Mesendoderm (in vitro differentiated cells): ENCODE measurements around the gene CALN1.

Source experiments
- DNase-seq: peaks from one replicate; pipeline ENCODE4 v3.0.0; 2013
- H2AK5ac ChIP-seq: 2 replicates; pipeline ENCODE4 v1.6.1; 2013; ENCODE audit warnings: low read length, inconsistent platforms
- H2BK120ac ChIP-seq: 2 replicates; pipeline ENCODE4 v1.6.1; 2013; ENCODE audit warnings: low read depth, mild to moderate bottlenecking, low read length, moderate library complexity, mixed read lengths
- H2BK15ac ChIP-seq: replicated peaks from 2 replicates; pipeline ENCODE4 v1.6.1; 2013; ENCODE audit warnings: low read depth, mild to moderate bottlenecking, moderate library complexity
- H2BK5ac ChIP-seq: 2 replicates; pipeline ENCODE4 v1.6.1; 2013; ENCODE audit warnings: low read length, inconsistent platforms
- H3K18ac ChIP-seq: 2 replicates; pipeline ENCODE4 v1.6.1; 2013; ENCODE audit warnings: mild to moderate bottlenecking, low read length, mixed read lengths
- H3K23ac ChIP-seq: one replicate; pipeline ENCODE4 v1.6.1; 2013; ENCODE audit warnings: low read length
- H3K27ac ChIP-seq: 2 replicates; pipeline ENCODE4 v1.5.1; 2013; ENCODE audit warnings: low read depth, mild to moderate bottlenecking, inconsistent platforms, low read length, moderate library complexity
- H3K27me3 ChIP-seq: 2 replicates; pipeline ENCODE4 v1.6.1; 2013; ENCODE audit warnings: low read length, control low read depth, mild to moderate bottlenecking, inconsistent platforms; ENCODE audit not compliant: insufficient read depth, poor library complexity
- H3K36me3 ChIP-seq: 2 replicates; pipeline ENCODE4 v1.6.1; 2013; ENCODE audit warnings: low read length, inconsistent platforms; ENCODE audit not compliant: control insufficient read depth, insufficient read depth
- H3K4ac ChIP-seq: one replicate; pipeline ENCODE4 v1.6.1; 2013; ENCODE audit warnings: low read depth, mild to moderate bottlenecking, low read length, moderate library complexity
- H3K4me1 ChIP-seq: 2 replicates; pipeline ENCODE4 v1.6.1; 2013; ENCODE audit warnings: low read depth, low read length, inconsistent platforms; ENCODE audit not compliant: control insufficient read depth
- H3K4me2 ChIP-seq: 2 replicates; pipeline ENCODE4 v1.6.1; 2013; ENCODE audit warnings: low read length
- H3K4me3 ChIP-seq: 2 replicates; pipeline ENCODE4 v1.5.1; 2013; ENCODE audit warnings: mild to moderate bottlenecking, low read length
- H3K56ac ChIP-seq: one replicate; pipeline ENCODE4 v1.6.1; 2013; ENCODE audit warnings: low read length
- H3K79me1 ChIP-seq: 2 replicates; pipeline ENCODE4 v1.6.1; 2013; ENCODE audit warnings: low read length, inconsistent platforms
- H3K79me2 ChIP-seq: 2 replicates; pipeline ENCODE4 v1.6.1; 2013; ENCODE audit warnings: mild to moderate bottlenecking, low read length; ENCODE audit not compliant: control insufficient read depth, insufficient read depth
- H3K9ac ChIP-seq: 2 replicates; pipeline ENCODE4 v1.6.1; 2013; ENCODE audit warnings: low read length, inconsistent platforms
- H4K5ac ChIP-seq: one replicate; pipeline ENCODE4 v1.6.1; 2013; ENCODE audit warnings: low read length
- H4K8ac ChIP-seq: one replicate; pipeline ENCODE4 v1.6.1; 2013; ENCODE audit warnings: low read depth, mild to moderate bottlenecking, control low read depth, low read length, moderate library complexity
- WGBS: extraction: QIAGEN DNeasy Blood & Tissue Kit; methylation state at CpG from one replicate; pipeline ENCODE4 v1.1.7; 2013; ENCODE audit warnings: low lambda C conversion rate, missing lambda C conversion rate; ENCODE audit not compliant: insufficient coverage; ENCODE audit errors: extremely low coverage; 5-methylcytosine and 5-hydroxymethylcytosine counted together

CALN1 gene

DNA sequence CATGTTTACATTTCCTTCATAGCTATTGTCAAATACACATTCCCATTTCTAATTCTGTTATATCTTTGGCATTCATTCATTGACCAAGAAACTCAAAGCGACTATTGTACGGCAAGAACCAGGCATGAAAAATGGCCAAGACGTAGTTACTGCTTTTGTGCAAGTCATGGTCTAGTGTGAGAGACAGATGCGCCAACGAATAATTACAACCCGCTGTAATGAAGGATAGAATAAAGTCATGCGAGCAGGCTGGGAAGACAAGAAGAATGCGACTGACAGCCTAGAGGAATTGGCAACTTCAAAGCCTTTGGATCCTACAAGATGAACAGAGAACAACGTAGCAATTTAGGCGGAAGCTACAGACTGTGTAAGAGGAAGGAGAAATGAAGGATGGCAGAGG is 221.2 kb downstream of the CALN1 start:
- no peaks in the 10 kb centered on the region for H3K36me3 ChIP-seq
- no peak overlapping the region for H4K5ac ChIP-seq
- H3K4me2 ChIP-seq = no peak overlapping the region
- H3K4me1 ChIP-seq = no peaks in the 10 kb centered on the region
- H3K27me3 ChIP-seq = no peaks in the 10 kb centered on the region
- no peak overlapping the region for H3K23ac ChIP-seq
- no peak overlapping the region for H3K27ac ChIP-seq
- no peak overlapping the region for H3K18ac ChIP-seq
- no peak overlapping the region for H3K56ac ChIP-seq
- no peak overlapping the region for H3K4me3 ChIP-seq
- H2BK120ac ChIP-seq = no peak overlapping the region
- no peak overlapping the region for H3K9ac ChIP-seq
- no peak overlapping the region for H4K8ac ChIP-seq
- no peak overlapping the region for H3K4ac ChIP-seq
- no peak overlapping the region for H2BK5ac ChIP-seq
- WGBS = no CpG with 5 or more reads among the region's 10 CpGs
- DNase-seq = no peak
- no peak overlapping the region for H2BK15ac ChIP-seq
- H3K79me2 ChIP-seq = no peaks in the 10 kb centered on the region
- H2AK5ac ChIP-seq = no peak overlapping the region
- H3K79me1 ChIP-seq = no peaks in the 10 kb centered on the region

GRCh38 chr7:72190146-72190545 is 222.0 kb downstream of the CALN1 start:
- no peak overlapping the region for H3K23ac ChIP-seq
- H3K56ac ChIP-seq = no peak overlapping the region
- H2BK120ac ChIP-seq = no peak overlapping the region
- no peak overlapping the region for H2BK5ac ChIP-seq
- H3K27ac ChIP-seq = no peak overlapping the region
- WGBS = no CpG with 5 or more reads among the region's 8 CpGs
- H2AK5ac ChIP-seq = no peak overlapping the region
- H3K9ac ChIP-seq = no peak overlapping the region
- no peak overlapping the region for H4K5ac ChIP-seq
- H3K36me3 ChIP-seq = no peaks in the 10 kb centered on the region
- no peak overlapping the region for H3K4me3 ChIP-seq
- H3K4ac ChIP-seq = no peak overlapping the region
- H3K79me1 ChIP-seq = no peaks in the 10 kb centered on the region
- no peak overlapping the region for H4K8ac ChIP-seq
- no peaks in the 10 kb centered on the region for H3K79me2 ChIP-seq
- H3K27me3 ChIP-seq = no peaks in the 10 kb centered on the region
- no peak overlapping the region for H3K18ac ChIP-seq
- H3K4me1 ChIP-seq = no peaks in the 10 kb centered on the region
- H3K4me2 ChIP-seq = no peak overlapping the region
- no peak overlapping the region for H2BK15ac ChIP-seq
- no peak for DNase-seq

DNA sequence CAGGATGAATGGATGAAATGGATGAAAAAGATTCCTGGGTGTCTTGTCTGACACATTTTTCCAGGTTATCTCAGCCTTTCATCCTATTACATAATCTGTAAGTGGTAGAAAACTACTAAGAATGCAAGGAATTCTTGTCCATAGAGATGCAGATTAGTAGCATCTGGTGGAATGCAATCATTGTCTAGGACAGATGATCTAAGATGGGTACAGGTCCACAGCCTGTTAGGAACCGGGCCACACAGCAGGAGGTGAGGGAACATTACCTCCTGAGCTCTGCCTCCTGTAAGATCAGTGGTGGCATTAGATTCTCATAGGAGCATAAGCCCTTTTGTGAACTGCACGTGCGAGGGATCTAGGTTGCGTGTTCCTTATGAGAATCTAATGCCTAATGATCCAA is 225.0 kb downstream of the CALN1 start:
- Histone ChIP-seq H4K5ac (no peak overlapping the region), H3K36me3 (no peaks in the 10 kb centered on the region), H2AK5ac (no peak overlapping the region), H3K23ac (no peak overlapping the region), H3K79me2 (no peaks in the 10 kb centered on the region), H3K27me3 (no peaks in the 10 kb centered on the region), H3K9ac (no peak overlapping the region), H4K8ac (no peak overlapping the region), H3K79me1 (no peaks in the 10 kb centered on the region), H3K4me3 (no peak overlapping the region), H3K4me2 (no peak overlapping the region), H3K4ac (no peak overlapping the region), H2BK5ac (no peak overlapping the region), H3K27ac (no peak overlapping the region), H3K4me1 (no peaks in the 10 kb centered on the region), H2BK15ac (no peak overlapping the region), H2BK120ac (no peak overlapping the region), H3K18ac (no peak overlapping the region), H3K56ac (no peak overlapping the region)
- no CpG with 5 or more reads among the region's 4 CpGs for WGBS
- DNase-seq = peak; percentile 73

- no peaks in the 10 kb centered on the region for H3K4me1 ChIP-seq
- WGBS = no CpG with 5 or more reads among the region's 9 CpGs
- no peak overlapping the region for H3K4me3 ChIP-seq
- peak overlapping the region; percentile 39 for H3K18ac ChIP-seq
- no peaks in the 10 kb centered on the region for H3K79me2 ChIP-seq
- no peak overlapping the region for H3K56ac ChIP-seq
- no peak overlapping the region for H3K9ac ChIP-seq
- H2BK120ac ChIP-seq = no peak overlapping the region
- H3K4me2 ChIP-seq = no peak overlapping the region
- no peak overlapping the region for H4K8ac ChIP-seq
- no peak overlapping the region for H3K4ac ChIP-seq
- no peaks in the 10 kb centered on the region for H3K79me1 ChIP-seq
- H3K36me3 ChIP-seq = no peaks in the 10 kb centered on the region
- no peak overlapping the region for H3K27ac ChIP-seq
- H3K23ac ChIP-seq = no peak overlapping the region
- no peak overlapping the region for H2BK5ac ChIP-seq
- no peaks in the 10 kb centered on the region for H3K27me3 ChIP-seq
- H2AK5ac ChIP-seq = no peak overlapping the region
- no peak overlapping the region for H4K5ac ChIP-seq
- DNase-seq = peak; percentile 49
- H2BK15ac ChIP-seq = no peak overlapping the region
Measured at GRCh38 chr7:72183835-72184234, 228.3 kb downstream of the CALN1 start.

- Histone ChIP-seq H3K27me3 (no peaks in the 10 kb centered on the region), H3K23ac (no peak overlapping the region), H3K4me3 (no peak overlapping the region), H2BK15ac (no peak overlapping the region), H3K4me2 (no peak overlapping the region), H2BK120ac (no peak overlapping the region), H2BK5ac (no peak overlapping the region), H3K27ac (no peak overlapping the region), H3K4ac (no peak overlapping the region), H3K36me3 (no peaks in the 10 kb centered on the region), H3K18ac (no peak overlapping the region), H3K79me1 (no peaks in the 10 kb centered on the region), H3K4me1 (no peaks in the 10 kb centered on the region), H3K56ac (no peak overlapping the region), H3K9ac (no peak overlapping the region), H3K79me2 (no peaks in the 10 kb centered on the region), H4K8ac (no peak overlapping the region), H4K5ac (no peak overlapping the region), H2AK5ac (no peak overlapping the region)
- no CpG with 5 or more reads among the region's 4 CpGs for WGBS
- DNase-seq = no peak
Measured at GRCh38 chr7:72182036-72182435, 230.1 kb downstream of the CALN1 start.

- no peaks in the 10 kb centered on the region for H3K79me2 ChIP-seq
- no peaks in the 10 kb centered on the region for H3K36me3 ChIP-seq
- DNase-seq = no peak
- H3K27me3 ChIP-seq = no peaks in the 10 kb centered on the region
- H2BK120ac ChIP-seq = no peak overlapping the region
- no CpG with 5 or more reads among the region's 5 CpGs for WGBS
- no peak overlapping the region for H3K9ac ChIP-seq
- no peak overlapping the region for H3K18ac ChIP-seq
- no peak overlapping the region for H3K4ac ChIP-seq
- H2AK5ac ChIP-seq = no peak overlapping the region
- no peak overlapping the region for H3K56ac ChIP-seq
- H3K79me1 ChIP-seq = no peaks in the 10 kb centered on the region
- H3K4me2 ChIP-seq = no peak overlapping the region
- no peak overlapping the region for H2BK5ac ChIP-seq
- H4K5ac ChIP-seq = no peak overlapping the region
- no peak overlapping the region for H3K23ac ChIP-seq
- H3K4me3 ChIP-seq = no peak overlapping the region
- no peaks in the 10 kb centered on the region for H3K4me1 ChIP-seq
- H4K8ac ChIP-seq = no peak overlapping the region
- no peak overlapping the region for H3K27ac ChIP-seq
- no peak overlapping the region for H2BK15ac ChIP-seq
Measured at GRCh38 chr7:72176875-72177274, 235.3 kb downstream of the CALN1 start.
